Ovary (tissue), 9 donors: ENCODE results near the gene SP3. TPM values are rescaled to one million over a fixed set of nuclear protein-coding genes. Genes with fewer than 3 reads are reported as not detected.

Source experiments
- DNase-seq, 5 donors: peaks; one replicate each; pipeline ENCODE4 v3.0.0-alpha.2; 2019 to 2020
- H3K27ac ChIP-seq, 2 donors: fragments of 200-600 bp; one replicate each; pipeline versions ENCODE4 v1.5.1 to v1.8.0; 2019 to 2022
- H3K27me3 ChIP-seq: fragments of 200-600 bp; one replicate; pipeline ENCODE4 v1.8.0; 2022
- H3K36me3 ChIP-seq: fragments of 200-600 bp; sonication (generic); one replicate; pipeline ENCODE4 v1.5.1; 2019
- H3K4me1 ChIP-seq: one replicate; pipeline ENCODE4 v1.8.1; 2013; ENCODE audit warnings: mild to moderate bottlenecking, moderate library complexity; ENCODE audit not compliant: insufficient read depth
- H3K4me3 ChIP-seq: fragments of 200-600 bp; sonication (generic); one replicate; pipeline ENCODE4 v1.5.1; 2017
- H3K9me3 ChIP-seq, 2 donors: fragments of 200-600 bp in 1 of 2; sonication (generic) in 1 of 2; one replicate each; pipeline versions ENCODE4 v1.5.1 to v1.8.1; 2013 to 2019; ENCODE audit warnings: mild to moderate bottlenecking in 1 of 2, moderate library complexity in 1 of 2
- EP300 ChIP-seq: sonication (generic); formaldehyde crosslinking; IDR thresholded peaks from one replicate; pipeline ENCODE4 v1.6.1; 2017; ENCODE audit warnings: antibody characterized with exemption
- POLR2A ChIP-seq: fragments of 450-650 bp; IDR thresholded peaks from one replicate; pipeline ENCODE4 v1.6.1; 2017; ENCODE audit warnings: antibody characterized with exemption, mild to moderate bottlenecking, moderate library complexity
- WGBS, 3 donors: extraction: QIAGEN DNeasy Blood & Tissue Kit in 1 of 3; methylation state at CpG; one replicate each; pipeline versions ENCODE4 v1.1.5 to v1.1.7; 2013 to 2017; 5-methylcytosine and 5-hydroxymethylcytosine counted together
- intact Hi-C, 4 donors: fragments of 100-400 bp; cut with DNase I; formaldehyde crosslinking; loops; one replicate each; pipeline versions ENCODE4 v1.11.0 to v1.15.1; 2022 to 2023
- polyA plus RNA-seq, 2 donors: library from polyadenylated mRNA; stranded (reverse); fragments of 200-250 nt in 1 of 2; fragments of 350-450 nt in 1 of 2; fragmentation: Illumina TruSeq in 1 of 2; extraction: RNeasy Lipid Tissue Mini Kit (QIAGEN cat#74804) in 1 of 2; gene quantifications; one replicate each; pipeline ENCODE4 v1.2.3, GENCODE V29; 2013 to 2014
- total RNA-seq, 7 donors: library from RNA; depleted of rRNA in 2 of 7; stranded (reverse); fragments of >200 nt in 2 of 7; fragmentation: NEBNext Ultra II Directional in 3 of 7; extraction: Animal tissue kit (Norgen Biotek cat#: 25700) in 3 of 7; gene quantifications; one replicate each; pipeline versions ENCODE4 v1.1.0 to v1.2.4, GENCODE V29; 2016 to 2023
- TF ChIP-seq, protein P1 (sequence below), 3 donors: fragments of 450-650 bp in 2 of 3; fragments of 200-600 bp in 1 of 3; IDR thresholded peaks; one replicate each; pipeline versions ENCODE4 v1.5.1 to v1.8.0; 2016 to 2022; ENCODE audit warnings: antibody characterized with exemption in 3 of 3, mild to moderate bottlenecking in 1 of 3
- donor health status: DM: no; HTN: no; CAD: no; lungs with moderate emphysema.
- donor health status: DM: no; HTN: no; CAD: no.
- donor health status: Bipolar disorder and iron deficiency.
- donor health status: DM: yes; HTN: yes; CAD: no.
- donor health status: DM: no; HTN: no; CAD: no.
- donor health status: DM: yes; HTN: yes; CAD: no.

The SP3 gene
- total and polyA plus RNA-seq, 9 donors = 35.4 to 131 (median 88.3) TPM

DNA sequence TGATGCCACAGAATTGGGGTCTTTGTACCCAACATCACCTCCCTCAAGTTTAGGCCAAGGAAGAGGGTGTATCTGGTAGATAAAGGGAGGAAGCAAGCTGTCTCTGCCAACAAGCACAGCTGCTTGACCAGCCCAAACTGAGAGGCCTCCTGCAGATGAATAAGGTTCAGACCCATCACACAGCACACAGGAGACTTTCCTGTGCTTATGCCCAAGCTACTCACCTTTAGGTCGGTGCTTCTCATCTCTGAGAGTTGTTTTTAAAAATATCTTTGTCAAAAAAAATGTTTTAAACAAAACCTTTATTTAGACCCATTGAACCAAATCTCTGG, 24.7 kb upstream of the SP3 start:
- Histone ChIP-seq H3K36me3 (no peaks in the 10 kb centered on the region), H3K4me3 (no peak overlapping the region), H3K4me1 (peaks cover 17% of the 10 kb centered on the region), H3K9me3 (no peaks in the 10 kb centered on the region), H3K27me3 (no peaks in the 10 kb centered on the region), H3K27ac (peak overlapping the region in 1 of 2 donors; percentile 40)
- no peak for DNase-seq
- 28 to 33% (median 30%) methylated on average over 1 of the region's 1 CpG for WGBS, 3 donors
- TF ChIP-seq EP300 (no peak), POLR2A (no peak)
- TF ChIP-seq, protein P1, sequence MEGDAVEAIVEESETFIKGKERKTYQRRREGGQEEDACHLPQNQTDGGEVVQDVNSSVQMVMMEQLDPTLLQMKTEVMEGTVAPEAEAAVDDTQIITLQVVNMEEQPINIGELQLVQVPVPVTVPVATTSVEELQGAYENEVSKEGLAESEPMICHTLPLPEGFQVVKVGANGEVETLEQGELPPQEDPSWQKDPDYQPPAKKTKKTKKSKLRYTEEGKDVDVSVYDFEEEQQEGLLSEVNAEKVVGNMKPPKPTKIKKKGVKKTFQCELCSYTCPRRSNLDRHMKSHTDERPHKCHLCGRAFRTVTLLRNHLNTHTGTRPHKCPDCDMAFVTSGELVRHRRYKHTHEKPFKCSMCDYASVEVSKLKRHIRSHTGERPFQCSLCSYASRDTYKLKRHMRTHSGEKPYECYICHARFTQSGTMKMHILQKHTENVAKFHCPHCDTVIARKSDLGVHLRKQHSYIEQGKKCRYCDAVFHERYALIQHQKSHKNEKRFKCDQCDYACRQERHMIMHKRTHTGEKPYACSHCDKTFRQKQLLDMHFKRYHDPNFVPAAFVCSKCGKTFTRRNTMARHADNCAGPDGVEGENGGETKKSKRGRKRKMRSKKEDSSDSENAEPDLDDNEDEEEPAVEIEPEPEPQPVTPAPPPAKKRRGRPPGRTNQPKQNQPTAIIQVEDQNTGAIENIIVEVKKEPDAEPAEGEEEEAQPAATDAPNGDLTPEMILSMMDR (IDR thresholded peaks at IDR 0.05) = no peak
- intact Hi-C loops = no loop called here

DNA sequence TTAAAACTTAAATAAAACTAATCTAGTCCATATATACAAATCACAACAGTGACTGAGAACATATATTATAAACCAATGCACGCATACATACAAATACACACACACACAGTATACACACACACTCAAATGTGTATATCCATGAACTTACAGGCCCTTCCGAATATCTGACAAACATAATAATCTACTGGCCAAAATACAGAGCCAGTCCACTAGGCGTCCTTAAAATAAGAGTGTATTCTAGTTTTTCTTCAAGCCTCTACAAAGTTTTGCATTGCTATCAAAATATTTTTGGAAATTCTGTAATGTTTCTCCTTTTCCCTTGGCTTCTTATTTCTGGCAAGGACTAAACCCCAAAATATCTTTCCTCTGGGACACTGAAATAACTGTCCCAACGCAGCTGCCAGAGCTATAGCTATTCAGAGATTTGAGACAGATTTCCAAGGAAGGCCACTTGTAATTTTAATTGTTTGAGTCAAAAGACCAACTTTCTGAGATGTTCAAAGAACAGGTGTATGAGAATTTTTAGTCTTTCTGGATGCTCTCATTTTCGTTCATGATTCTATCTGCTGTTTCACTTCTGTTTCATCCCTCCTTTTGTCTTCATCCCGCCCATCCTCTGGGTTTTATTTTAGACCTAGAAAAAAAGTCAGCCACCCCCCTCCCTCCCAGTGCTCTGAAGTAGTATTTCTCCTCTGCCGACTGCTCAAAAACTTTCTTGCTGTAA, 24.1 kb upstream of the SP3 start:
- Histone ChIP-seq H3K36me3 (no peaks in the 10 kb centered on the region), H3K4me1 (peaks cover 17% of the 10 kb centered on the region), H3K9me3 (no peaks in the 10 kb centered on the region), H3K27ac (peak overlapping the region in 1 of 2 donors; percentile 40), H3K4me3 (no peak overlapping the region), H3K27me3 (no peaks in the 10 kb centered on the region)
- no peak for DNase-seq
- TF ChIP-seq EP300 (no peak), POLR2A (no peak)
- TF ChIP-seq, protein P1 (IDR thresholded peaks at IDR 0.05) = peak in 1 of 3 donors; percentile 20
- 12 to 21% (median 15%) methylated on average over 7 of the region's 7 CpGs for whole genome bisulfite sequencing, 3 donors
- intact Hi-C loops = no loop called here

DNA sequence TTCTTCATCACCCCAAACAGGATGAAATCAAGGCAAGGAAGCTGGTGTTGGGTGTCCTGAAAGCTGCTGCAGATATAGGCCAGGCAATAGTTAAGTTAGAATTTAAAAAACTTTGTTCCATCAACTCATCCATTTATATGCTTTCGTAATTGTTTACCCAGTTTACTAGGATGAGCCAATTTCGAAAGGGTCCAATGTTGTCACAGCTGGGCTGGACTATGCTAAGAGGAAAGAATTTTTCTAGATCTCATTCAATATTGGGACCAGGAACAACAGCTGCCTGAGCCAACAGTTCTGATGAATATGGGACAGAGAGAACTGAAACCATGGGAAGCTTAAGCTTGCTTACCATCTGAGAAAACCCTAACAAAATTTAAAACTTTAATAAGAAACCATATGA, 21.6 kb upstream of the SP3 start:
- peaks cover 22% of the 10 kb centered on the region for H3K4me1 ChIP-seq
- H3K36me3 ChIP-seq = no peaks in the 10 kb centered on the region
- TF ChIP-seq, protein P1 (IDR thresholded peaks at IDR 0.05) = no peak
- no peak for TF ChIP-seq EP300
- no peak for TF ChIP-seq POLR2A
- peak in 1 of 5 donors; percentile 55 for DNase-seq
- H3K27ac ChIP-seq = no peak overlapping the region
- no peak overlapping the region for H3K4me3 ChIP-seq
- 45 to 62% (median 54%) methylated on average over 2 of the region's 2 CpGs for WGBS, 3 donors
- no peaks in the 10 kb centered on the region for H3K27me3 ChIP-seq
- no peaks in the 10 kb centered on the region for H3K9me3 ChIP-seq
- intact Hi-C loops = no loop called here

DNA sequence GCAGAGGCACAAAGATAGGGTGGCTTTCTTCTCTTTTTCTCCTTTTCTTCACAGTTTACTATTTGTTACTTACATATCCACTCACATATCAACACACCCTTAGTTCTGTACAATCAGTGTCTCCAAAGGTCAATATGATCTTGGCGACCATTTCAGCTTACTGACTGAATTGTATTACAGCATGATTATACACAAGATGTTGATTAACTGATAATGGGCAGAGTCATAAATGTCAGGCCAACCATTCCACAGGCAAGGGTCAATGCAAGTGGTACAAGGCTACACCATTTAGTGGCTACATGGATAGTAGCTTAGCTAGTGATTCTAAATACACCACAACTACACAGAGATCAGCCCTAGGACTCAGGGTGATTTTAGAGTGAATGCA, 20.4 kb upstream of the SP3 start:
- no peaks in the 10 kb centered on the region for H3K9me3 ChIP-seq
- intact Hi-C loops = no loop called here

More for the DNA sequence above, 20.4 kb upstream of the SP3 start:
- H3K27ac ChIP-seq = peak overlapping the region in 1 of 2 donors; percentile 49
- TF ChIP-seq, protein P1 (IDR thresholded peaks at IDR 0.05) = no peak
- TF ChIP-seq EP300 = no peak
- TF ChIP-seq POLR2A = no peak
- no peaks in the 10 kb centered on the region for H3K36me3 ChIP-seq
- peaks cover 20% of the 10 kb centered on the region for H3K4me1 ChIP-seq
- no peak for DNase-seq
- H3K27me3 ChIP-seq = no peaks in the 10 kb centered on the region
- 52 to 70% (median 66%) methylated on average over 1 of the region's 1 CpG for WGBS, 3 donors
- no peak overlapping the region for H3K4me3 ChIP-seq
